ENCODE measurements around the gene SCAF1. TPM values are rescaled to one million over a fixed set of nuclear protein-coding genes. Genes with fewer than 3 reads are reported as not detected.

SCAF1 gene
- total RNA-seq, 2 donors from 2014 or later: 47.9 to 80.8 TPM

- no peaks in the 10 kb centered on the region for H3K9me3 ChIP-seq
- TF ChIP-seq POLR2AphosphoS5 (IDR thresholded peaks at IDR 0.05) (no peak), POLR2A (IDR thresholded peaks at IDR 0.05) (no peak)
- TF ChIP-seq, protein P1, sequence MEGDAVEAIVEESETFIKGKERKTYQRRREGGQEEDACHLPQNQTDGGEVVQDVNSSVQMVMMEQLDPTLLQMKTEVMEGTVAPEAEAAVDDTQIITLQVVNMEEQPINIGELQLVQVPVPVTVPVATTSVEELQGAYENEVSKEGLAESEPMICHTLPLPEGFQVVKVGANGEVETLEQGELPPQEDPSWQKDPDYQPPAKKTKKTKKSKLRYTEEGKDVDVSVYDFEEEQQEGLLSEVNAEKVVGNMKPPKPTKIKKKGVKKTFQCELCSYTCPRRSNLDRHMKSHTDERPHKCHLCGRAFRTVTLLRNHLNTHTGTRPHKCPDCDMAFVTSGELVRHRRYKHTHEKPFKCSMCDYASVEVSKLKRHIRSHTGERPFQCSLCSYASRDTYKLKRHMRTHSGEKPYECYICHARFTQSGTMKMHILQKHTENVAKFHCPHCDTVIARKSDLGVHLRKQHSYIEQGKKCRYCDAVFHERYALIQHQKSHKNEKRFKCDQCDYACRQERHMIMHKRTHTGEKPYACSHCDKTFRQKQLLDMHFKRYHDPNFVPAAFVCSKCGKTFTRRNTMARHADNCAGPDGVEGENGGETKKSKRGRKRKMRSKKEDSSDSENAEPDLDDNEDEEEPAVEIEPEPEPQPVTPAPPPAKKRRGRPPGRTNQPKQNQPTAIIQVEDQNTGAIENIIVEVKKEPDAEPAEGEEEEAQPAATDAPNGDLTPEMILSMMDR (IDR thresholded peaks at IDR 0.05): no peak
- 70% methylated on average over 30 of the region's 30 CpGs for WGBS
- no peak for DNase-seq (ENCODE audit: low spot score)
- no peak overlapping the region for H3K27ac ChIP-seq
- peaks cover 9% of the 10 kb centered on the region for H3K4me1 ChIP-seq (replicated peaks)
- no peak overlapping the region for H3K4me3 ChIP-seq
- intact Hi-C loops (cut with DNase I): no loop called here
- H3K27me3 ChIP-seq (replicated peaks; ENCODE audit: insufficient read depth): no peaks in the 10 kb centered on the region
- H3K36me3 ChIP-seq: no peaks in the 10 kb centered on the region
Measured at GRCh38 chr19:49636233-49636932, 5.6 kb upstream of the SCAF1 start.

GRCh38 chr19:49637821-49638738 is 3.9 kb upstream of the SCAF1 start:
- Histone ChIP-seq H3K27ac (peak overlapping the region; percentile 97 to 98), H3K36me3 (no peaks in the 10 kb centered on the region), H3K27me3 (replicated peaks; ENCODE audit: insufficient read depth) (no peaks in the 10 kb centered on the region), H3K9me3 (no peaks in the 10 kb centered on the region), H3K4me1 (replicated peaks) (peaks cover 14% of the 10 kb centered on the region), H3K4me3 (peak overlapping the region; percentile 2 to 20)
- intact Hi-C loops (cut with DNase I): loop anchor here (2.0 kb wide), 1 partner anchor 45 kb away; no protein-coding TSS in a partner anchor
- TF ChIP-seq, protein P1 (IDR thresholded peaks at IDR 0.05): peak in 1 of 4 experiments; percentile 14
- TF ChIP-seq POLR2AphosphoS5 (IDR thresholded peaks at IDR 0.05) (peak; percentile 79), POLR2A (IDR thresholded peaks at IDR 0.05) (peak; percentile 42)
- peak; percentile 82 for DNase-seq (ENCODE audit: low spot score)
- 8% methylated on average over 19 of the region's 19 CpGs for WGBS

GRCh38 chr19:49639401-49640112 is 2.5 kb upstream of the SCAF1 start:
- no peak for DNase-seq (ENCODE audit: low spot score)
- no peaks in the 10 kb centered on the region for H3K27me3 ChIP-seq (replicated peaks; ENCODE audit: insufficient read depth)
- no peaks in the 10 kb centered on the region for H3K36me3 ChIP-seq
- no peaks in the 10 kb centered on the region for H3K9me3 ChIP-seq
- peaks cover 22% of the 10 kb centered on the region for H3K4me1 ChIP-seq (replicated peaks)
- intact Hi-C loops (cut with DNase I): loop anchor here (2.0 kb wide), 1 partner anchor 47 kb away; no protein-coding TSS in a partner anchor
- H3K4me3 ChIP-seq: peak overlapping the region; percentile 52 to 73
- TF ChIP-seq POLR2A (IDR thresholded peaks at IDR 0.05): peak; percentile 40
- TF ChIP-seq POLR2AphosphoS5 (IDR thresholded peaks at IDR 0.05): no peak
- TF ChIP-seq, protein P1 (IDR thresholded peaks at IDR 0.05): no peak
- H3K27ac ChIP-seq: peak overlapping the region; percentile 97 to 98
- 5% methylated on average over 23 of the region's 31 CpGs for WGBS

DNA sequence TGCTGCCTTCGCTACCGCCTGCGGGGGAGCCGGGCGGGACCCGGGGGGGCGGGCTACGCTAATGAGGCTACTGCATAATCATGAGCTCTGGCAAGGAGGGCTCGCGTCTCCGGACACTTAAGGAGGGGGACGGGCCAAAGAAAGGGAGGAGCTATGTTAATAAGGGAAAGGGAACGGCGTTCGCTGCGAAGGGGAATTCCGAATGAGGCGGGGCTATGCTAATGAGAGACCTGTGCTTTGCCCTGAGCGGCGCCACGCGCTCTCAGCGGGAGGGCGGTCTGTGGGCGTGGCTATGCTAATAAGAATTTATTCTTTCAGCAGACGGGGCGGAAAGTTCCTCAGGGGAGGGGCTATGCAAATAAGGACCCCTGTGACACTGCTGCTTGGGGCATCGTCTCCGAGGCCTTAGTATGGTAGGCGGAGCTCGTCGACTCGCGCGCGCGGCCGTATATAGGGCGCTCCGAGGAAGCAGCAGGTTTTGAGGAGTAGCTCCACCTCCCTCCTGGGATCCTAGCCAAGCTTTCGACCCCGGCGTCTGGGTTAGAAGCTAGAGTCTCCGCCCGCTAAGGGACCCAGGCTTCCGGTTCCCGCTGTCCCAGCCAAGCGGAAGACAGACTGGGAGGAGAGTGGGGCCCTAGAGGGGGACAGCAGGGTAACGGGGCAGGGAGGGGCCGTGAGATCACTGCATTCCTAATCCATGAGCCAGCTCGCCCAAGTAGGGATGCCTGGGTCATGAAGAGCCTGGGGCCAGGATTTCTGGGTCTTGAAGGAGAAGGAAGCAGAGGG is 1.7 kb upstream of the SCAF1 start, which contains the start of gene RRAS:
Gene RRAS, minus strand, starts transcription at position 31 of the 786 bp plus-strand sequence. CDS start 45 bp downstream, outside the sequence.
- WGBS: under 1% methylated on average over 51 of the region's 51 CpGs
- no peaks in the 10 kb centered on the region for H3K9me3 ChIP-seq
- H3K27ac ChIP-seq: peak within 1 kb of the TSS; percentile 97 to 98
- intact Hi-C loops (cut with DNase I): no loop called here
- no peaks in the 10 kb centered on the region for H3K27me3 ChIP-seq (replicated peaks; ENCODE audit: insufficient read depth)
- peak; percentile 75 for TF ChIP-seq POLR2A (IDR thresholded peaks at IDR 0.05)
- TF ChIP-seq, protein P1 (IDR thresholded peaks at IDR 0.05): peak in 1 of 4 experiments; percentile 21
- TF ChIP-seq POLR2AphosphoS5 (IDR thresholded peaks at IDR 0.05): peak; percentile 95
- H3K4me3 ChIP-seq: peak within 1 kb of the TSS; percentile 52 to 73
- peak; percentile 100 for DNase-seq (ENCODE audit: low spot score)
- H3K36me3 ChIP-seq: no peaks in the 10 kb centered on the region
- peaks cover 22% of the 10 kb centered on the region for H3K4me1 ChIP-seq (replicated peaks)

Data from prostate gland (tissue), 2 donors.